Anterior cingulate cortex (tissue), 58 donors: ENCODE results near the gene MVB12B.
A peak's percentile ranks its signal among the peaks of the same experiment; 100 is the strongest.

Experiments used
- DNase-seq, 58 donors: peaks; one replicate each; lab custom pipeline; 2025; lab: John Stamatoyannopoulos, UW

Gene MVB12B

GRCh38 chr9:126327714-126328185 lies 1.1 kb downstream of the MVB12B start:
- peak in 8 of 58 donors; percentile 46 to 73 (median 64) for DNase-seq

GRCh38 chr9:126328407-126328806 lies 1.8 kb downstream of the MVB12B start:
- no peak for DNase-seq

GRCh38 chr9:126329476-126330275 lies 3.0 kb downstream of the MVB12B start:
- no peak for DNase-seq

- no peak for DNase-seq
These were observed 3.9 kb downstream of the MVB12B start for GRCh38 chr9:126330536-126330935.

GRCh38 chr9:126331964-126332748 lies 5.5 kb downstream of the MVB12B start:
- DNase-seq = no peak

GRCh38 chr9:126334721-126335621 lies 8.3 kb downstream of the MVB12B start:
- no peak for DNase-seq

GRCh38 chr9:126335837-126336735 lies 9.5 kb downstream of the MVB12B start:
- DNase-seq = peak in 23 of 58 donors; percentile 27 to 60 (median 45)

- DNase-seq = no peak
These were observed 10.2 kb downstream of the MVB12B start for GRCh38 chr9:126336736-126337325.

GRCh38 chr9:126337729-126338372 lies 11.2 kb downstream of the MVB12B start:
- peak in 50 of 58 donors; percentile 40 to 88 (median 75) for DNase-seq

GRCh38 chr9:126338945-126339344 lies 12.3 kb downstream of the MVB12B start:
- DNase-seq = peak in 2 of 58 donors; percentile 25 to 40

- DNase-seq = no peak
These were observed 14.8 kb downstream of the MVB12B start for GRCh38 chr9:126341426-126341825.

- no peak for DNase-seq
These were observed 15.3 kb downstream of the MVB12B start for GRCh38 chr9:126341902-126342301.

- DNase-seq = no peak
These were observed 16.0 kb downstream of the MVB12B start for GRCh38 chr9:126342621-126343031.

- no peak for DNase-seq
These were observed 16.7 kb downstream of the MVB12B start for GRCh38 chr9:126343271-126343700.

GRCh38 chr9:126346031-126346430 lies 19.4 kb downstream of the MVB12B start:
- no peak for DNase-seq

- DNase-seq = no peak
These were observed 20.5 kb downstream of the MVB12B start for GRCh38 chr9:126347093-126347492.

- DNase-seq = peak in 2 of 58 donors; percentile 35 to 38
These were observed 21.5 kb downstream of the MVB12B start for GRCh38 chr9:126347911-126348760.
